PC-9 (cell line): ENCODE data around the gene CTNNB1.

Source experiments
- CTCF ChIP-seq: fragments of 200-600 bp; sonication (generic); conservative IDR thresholded peaks from 2 replicates; pipeline ENCODE4 v1.6.1; 2017; ENCODE audit warnings: mixed run types, antibody characterized with exemption, mild to moderate bottlenecking, moderate library complexity
- EZH2 ChIP-seq: fragments of 200-600 bp; sonication (generic); IDR thresholded peaks from 2 replicates; pipeline ENCODE4 v1.8.0; 2017; ENCODE audit warnings: antibody characterized with exemption, low read depth

GRCh38 chr3:41267975-41268640, 68.8 kb downstream of the CTNNB1 start:
- TF ChIP-seq CTCF (no peak), EZH2 (no peak)
